GM19099 (cell line): ENCODE data around the gene ARAP1.

Experiments used
- POLR2A ChIP-seq: IDR thresholded peaks from 3 replicates; pipeline ENCODE4 v1.6.1; 2011; ENCODE audit warnings: low read depth; ENCODE audit not compliant: insufficient read length; ENCODE audit errors: extremely low read depth

The ARAP1 gene

DNA sequence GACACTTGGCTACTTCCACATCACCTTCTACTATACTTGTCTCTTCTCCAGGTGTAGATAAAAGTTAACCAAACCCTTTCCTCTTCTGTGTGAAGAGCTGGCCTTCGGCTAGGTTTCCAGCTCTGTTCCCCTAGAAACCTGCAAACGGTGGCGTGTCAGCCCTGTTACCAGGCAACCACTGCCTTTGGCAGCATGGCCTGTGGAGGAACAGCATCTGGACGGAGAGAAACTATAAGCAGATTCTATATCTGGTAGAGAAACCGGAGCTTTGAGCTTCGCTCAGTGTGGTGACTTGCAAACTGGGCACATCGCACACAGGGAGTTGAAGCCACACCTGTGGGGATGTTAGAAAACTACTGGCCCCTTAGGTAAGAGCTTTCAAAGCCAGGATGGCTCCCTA lies 35.9 kb downstream of the ARAP1 start:
- no peak for TF ChIP-seq POLR2A

DNA sequence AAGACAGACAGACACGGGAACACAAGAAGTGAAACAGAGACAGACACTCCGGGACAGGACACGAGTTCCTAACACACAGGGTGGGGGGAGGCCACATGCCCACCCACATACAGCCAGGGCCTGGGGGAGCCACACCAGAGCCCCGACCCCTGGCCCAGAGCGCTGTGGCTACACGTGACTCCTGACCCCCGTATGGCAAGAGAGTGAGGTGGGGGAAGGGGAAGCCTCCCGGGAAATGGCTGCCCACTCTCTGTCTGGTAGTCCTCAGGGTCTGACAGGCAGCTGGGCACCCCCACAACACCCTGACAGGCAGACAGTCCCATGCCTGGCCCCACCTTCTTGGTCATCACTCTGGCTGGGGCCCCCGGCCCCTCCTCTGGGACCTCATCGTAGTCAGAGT lies 39.4 kb downstream of the ARAP1 start:
- no peak for TF ChIP-seq POLR2A

DNA sequence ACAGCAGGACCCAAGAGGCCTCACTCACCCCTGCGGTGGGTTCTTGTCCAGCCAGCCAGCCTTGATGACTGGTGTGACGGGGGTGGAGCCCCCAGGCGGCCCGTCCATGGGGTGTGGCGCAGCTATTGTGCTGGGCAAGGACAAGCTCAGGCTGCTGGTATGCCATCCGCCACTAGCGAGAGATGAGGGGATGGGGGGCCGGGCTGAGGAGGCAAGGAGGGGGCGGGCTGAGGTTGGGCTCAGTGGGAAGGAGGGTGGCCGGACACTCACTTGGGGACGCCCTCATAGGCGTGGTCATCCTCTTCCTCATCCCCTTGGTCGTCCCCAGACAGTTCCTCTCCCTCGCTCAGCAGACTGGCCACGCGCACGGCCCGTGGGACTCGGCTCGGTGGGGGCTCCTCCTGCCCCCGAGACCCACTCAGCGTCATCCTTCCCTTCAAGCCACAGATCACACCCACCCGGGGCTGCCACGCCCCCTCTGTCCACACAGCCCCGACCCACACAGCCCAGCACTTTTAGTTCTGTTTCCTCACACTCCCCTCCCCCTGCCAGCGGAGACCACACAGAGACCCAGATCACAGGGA lies 39.9 kb downstream of the ARAP1 start:
- TF ChIP-seq POLR2A = no peak

DNA sequence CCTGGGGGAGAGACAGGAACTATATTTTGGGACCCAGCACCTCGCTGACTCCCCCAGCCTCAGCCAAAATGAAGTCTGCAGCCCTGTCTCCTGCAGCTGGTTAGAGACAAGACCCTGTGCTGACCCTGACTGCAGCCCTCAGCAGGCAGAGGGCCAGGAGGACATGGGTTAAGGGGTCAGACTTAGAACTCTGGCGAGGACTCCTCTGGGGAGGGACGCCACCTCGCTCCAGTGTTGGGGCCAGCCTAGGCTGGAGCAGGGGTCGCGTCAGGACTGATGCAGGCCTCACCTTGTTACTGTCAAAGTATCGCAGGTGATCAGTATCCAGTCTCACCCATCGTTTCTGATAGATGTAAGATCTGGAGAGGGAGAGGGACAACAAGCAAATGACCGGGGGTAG lies 41.1 kb downstream of the ARAP1 start:
- TF ChIP-seq POLR2A = no peak

DNA sequence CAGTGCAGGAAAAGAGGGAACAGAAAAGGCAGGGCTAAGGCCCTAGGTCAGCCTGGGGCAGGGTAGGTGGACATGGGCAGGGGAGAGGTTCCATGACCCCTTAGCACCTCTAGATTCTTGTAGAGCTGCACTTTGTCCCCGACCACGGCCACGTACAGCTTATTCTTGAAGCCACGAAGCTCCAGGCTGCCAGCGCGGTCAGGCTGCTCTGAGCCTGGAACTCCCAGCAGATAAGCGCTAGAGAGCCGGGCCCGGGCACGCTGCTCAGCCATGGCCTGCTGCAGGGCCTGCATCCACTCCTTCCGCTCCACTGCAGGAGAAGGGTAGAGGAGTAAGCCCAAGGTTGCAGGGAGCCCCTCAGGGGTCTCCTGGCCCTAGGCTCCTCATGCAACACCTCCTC lies 41.9 kb downstream of the ARAP1 start:
- no peak for TF ChIP-seq POLR2A

DNA sequence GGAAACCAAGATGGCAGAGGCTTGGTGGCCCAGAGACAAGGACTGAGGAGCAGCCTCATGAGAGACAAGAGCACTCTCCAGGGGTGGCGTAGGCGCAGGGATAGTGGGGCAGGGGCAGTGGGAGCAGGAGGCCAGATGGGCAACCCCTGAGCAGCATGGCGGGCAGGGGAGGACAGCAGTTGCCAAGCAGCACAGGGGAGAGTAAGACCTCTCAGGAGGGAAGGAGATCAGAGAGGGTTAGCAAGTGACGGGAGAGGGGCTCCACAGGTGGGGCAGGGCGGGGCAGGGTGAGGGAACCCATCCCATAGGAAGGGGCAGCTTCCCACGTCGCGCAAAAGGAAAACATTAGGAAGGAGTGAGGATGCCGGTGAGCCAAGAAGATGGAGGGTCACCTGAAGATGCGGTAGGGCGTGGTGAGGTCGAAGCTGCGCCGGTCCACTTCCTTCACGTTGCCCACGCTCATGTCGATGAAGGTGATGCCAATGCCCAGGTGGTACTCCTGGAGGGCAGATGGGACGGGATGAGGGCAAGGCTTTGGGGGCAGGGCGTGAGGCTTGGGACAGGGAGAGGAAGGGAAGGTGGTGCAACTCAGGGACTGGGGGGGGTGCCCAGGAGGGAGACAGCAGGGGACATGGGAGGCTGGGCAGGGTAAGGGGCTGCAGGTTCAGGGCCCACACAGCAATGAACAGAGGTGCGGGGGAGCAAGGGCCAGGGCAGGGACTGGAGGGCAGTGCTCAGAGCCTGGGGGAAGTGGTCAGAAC lies 42.5 kb downstream of the ARAP1 start:
- TF ChIP-seq POLR2A = no peak

DNA sequence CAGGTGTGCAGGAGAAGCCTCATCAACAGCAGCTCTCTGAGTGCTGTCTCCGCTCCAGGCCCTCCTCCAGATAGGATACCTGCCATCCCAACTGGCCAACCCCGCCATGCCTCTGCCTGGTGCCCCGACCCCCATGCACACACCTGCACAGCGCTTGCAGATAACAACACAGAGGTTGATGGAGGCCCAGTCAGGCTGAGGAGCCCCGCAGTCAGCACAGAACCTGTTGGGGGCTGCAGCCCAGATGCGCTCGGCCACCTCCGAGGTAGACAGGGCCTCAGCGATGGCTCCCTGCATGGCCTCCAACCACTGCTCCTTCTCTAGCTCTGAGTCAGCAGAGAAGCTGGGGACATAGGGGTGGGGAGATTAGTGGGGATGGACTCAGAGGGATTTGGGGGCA lies 45.2 kb downstream of the ARAP1 start:
- no peak for TF ChIP-seq POLR2A

DNA sequence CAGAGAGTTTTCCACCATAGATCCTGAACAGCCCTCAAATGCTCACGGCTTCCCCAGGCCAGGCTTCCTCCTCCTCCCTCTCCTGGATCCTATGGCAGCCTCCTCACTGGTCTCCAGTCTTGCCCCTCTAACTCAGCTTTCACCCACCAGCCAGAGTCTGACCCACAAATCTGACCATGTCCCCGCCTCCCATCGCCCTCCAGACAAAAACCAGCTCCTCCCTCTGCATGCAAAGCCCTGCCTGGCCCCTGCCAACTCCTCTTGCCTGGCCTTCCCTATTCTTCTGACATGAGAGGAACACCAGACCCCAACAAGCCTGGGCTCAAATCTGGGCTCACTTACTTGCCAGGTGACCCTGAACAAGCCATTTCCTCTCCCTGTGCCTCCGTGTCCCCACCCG lies 45.6 kb downstream of the ARAP1 start:
- TF ChIP-seq POLR2A = no peak

DNA sequence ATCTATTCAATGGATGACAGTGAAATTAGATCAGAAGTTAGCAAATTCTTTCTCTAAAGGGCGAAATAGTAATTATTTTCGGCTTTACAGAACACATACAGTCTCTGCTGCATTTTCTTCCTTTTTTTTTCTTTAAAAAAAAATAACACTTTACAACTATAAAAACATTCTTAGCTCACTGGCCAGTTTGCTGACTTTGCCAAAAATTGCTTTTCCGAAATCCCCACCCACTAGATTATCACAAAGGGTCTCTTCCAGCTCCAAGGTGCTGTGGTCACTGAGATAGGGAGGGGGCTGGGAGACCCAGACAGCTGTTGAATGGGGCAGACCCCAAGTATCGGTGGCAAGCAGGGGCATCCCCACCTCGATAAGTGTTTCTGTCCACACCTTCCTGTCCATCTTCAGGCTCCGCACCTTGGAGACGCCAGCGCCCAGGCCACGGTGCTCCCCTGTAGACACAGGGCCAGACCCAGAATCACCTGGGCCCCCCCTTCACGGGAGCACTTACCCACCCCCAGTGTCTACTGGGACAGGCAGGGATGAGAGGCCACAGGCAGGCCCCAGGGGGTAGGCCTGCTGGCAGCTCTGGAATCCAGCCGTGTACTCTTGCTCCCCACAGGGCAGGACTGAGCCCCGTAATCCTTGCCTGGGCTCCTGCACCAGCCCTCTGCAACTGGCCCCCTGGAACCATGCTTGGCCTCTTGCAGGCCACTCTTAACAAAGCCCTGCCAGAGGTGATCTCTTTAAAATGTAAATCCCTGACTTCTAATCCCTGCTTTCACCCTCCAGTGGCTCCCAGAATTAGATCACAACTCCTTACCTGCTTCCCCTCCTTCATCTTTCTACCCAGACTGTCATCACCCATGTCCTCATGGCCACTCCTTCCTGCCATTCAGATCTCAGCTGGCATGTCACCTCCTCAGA lies 46.5 kb downstream of the ARAP1 start:
- no peak for TF ChIP-seq POLR2A

DNA sequence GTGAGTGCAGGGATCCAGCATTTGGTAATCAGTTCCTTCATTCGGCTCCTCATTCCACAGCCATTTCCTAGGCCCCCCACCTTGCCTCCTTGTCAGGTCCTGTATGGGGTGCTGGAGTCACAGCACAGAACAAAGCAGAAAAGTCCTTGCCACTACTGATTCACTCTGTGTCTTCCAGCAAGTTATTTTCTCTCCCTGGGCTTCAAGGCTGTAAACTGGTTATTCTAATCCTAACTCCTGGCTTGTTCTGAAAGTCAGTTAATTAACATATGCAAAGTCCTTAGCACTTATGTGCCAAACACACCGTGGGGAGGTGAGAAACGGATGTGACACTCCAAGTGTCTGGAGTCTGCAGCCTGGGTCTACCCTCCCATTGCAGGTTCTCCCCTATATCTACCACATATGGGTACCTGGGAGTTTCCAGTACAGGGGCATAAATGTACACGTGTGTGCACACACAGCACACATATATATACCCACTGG lies 47.4 kb downstream of the ARAP1 start:
- TF ChIP-seq POLR2A = no peak

DNA sequence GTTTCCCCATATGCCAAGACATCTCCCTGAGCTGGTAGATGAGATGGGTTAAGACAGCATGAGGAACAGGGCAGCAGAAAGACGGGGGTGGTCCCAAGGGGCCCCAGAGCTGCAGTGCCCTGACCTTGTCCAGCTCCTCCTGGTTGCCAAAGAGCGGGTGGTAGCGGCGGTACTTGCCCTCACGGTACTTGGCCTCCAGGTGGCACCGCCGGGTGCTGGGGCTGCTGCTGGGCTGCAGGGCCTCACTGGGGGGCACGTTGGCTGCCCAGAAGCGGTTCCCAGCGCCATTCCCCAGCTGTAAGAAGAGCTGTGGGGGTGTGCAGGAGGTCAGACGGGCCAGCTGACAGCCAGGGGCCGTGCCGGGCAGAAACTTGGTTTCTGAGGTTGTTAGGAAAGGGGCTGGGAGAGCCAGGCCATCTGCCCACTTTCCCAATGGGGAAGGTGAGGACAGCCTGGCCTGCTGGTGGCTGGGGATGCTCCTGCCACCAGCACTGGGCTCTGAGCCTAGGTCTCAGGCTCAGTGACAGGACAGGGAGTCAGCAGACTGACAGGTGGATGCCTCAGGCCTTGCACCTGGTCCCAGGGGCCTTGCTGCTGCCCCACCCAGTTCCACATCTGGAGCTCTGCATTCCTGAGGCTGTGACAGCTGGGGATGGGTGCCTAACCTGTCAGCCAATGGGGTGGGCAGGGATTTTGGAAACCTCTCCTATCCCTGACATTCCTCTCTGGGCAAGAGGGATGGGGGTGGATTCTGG lies 48.0 kb downstream of the ARAP1 start:
- TF ChIP-seq POLR2A = no peak

DNA sequence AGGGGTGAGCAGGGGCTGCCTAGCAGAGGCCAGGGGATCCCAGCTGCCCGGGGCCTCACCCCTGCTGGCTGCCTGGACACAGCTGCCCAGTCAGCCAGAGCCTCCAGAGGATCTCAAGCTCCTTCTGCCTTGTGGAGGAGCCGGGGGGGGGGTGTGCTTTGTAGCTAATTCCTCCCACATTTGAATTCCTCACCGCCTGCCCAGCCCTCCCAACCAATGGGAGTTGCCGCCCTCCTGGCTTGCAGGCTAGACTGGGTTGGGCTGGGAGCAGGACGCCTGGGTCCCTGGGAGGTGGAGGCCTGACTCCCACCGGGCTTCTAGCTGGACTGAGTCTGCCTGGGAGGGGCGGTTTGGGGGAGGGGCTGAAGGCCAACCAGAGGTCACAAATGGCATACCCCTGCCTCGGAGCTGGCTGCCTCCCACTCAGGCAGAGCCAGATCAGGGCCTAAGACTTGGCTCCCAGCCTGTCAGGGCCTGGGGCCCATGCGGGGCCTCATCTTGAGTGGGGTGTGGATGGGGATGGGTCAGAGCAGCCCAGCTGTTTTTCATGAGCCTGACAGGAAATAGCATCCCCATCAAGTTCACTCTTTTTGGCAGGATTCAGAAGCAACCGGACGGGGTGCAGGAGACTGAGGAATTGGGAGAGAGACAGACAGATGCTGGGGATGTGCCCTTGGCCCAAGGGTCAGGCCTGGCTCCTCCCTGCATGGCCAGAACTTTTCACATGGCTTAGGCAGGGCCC lies 48.8 kb downstream of the ARAP1 start:
- TF ChIP-seq POLR2A = no peak

DNA sequence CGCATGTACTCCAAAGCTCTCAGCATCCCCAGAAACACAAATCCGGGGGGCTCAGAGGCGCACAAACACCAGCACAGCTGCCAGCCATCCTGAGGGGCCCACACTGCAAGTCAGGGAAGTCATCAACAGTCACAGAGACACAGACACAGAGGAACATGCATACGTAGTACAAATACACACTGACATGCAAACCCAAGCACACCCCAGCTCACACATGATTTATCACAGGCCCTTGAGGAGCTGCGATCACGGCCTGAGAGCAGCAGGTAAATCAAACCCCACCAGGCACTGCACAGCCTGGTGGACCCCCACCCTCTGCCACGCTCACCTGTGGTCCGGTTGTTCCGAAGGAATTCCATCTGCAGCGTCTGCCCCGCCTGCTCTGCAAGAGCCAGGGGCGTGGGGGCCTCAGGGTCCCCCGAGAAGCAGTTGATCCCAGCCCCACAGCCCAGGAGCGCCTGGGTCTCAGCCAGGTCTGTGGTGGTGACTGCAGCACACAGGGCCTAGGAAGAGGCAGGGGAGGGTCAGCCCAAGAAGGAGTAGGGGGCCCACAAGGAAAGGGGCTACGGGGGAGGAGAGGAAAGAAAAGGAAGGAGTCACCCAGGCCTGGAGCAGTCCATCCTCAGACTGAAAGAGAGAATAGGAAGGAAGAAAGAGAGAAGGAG lies 49.5 kb downstream of the ARAP1 start:
- TF ChIP-seq POLR2A = no peak

DNA sequence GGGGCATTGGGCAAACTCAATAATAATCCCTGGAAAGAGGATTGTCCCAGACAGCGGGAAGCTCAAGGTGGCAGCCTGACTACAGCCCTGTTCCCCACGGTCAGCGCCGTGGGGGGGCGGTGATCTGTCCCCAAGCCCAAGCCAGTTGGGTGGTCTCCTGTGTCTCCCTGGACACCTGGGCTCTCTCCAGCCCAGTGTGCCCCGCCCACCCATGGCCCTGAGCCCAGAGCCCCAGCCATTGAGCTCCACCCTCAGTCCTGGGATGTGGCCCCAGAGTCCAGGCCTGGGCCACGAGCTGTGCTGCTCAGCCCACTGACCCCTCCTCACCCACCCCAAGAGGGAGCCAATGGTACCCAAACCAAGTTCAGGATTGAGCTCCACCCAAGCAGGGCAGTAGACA lies 50.1 kb downstream of the ARAP1 start:
- TF ChIP-seq POLR2A = no peak
